GM08714 (cell line): Measurements from ENCODE around the gene EP300.
"Not testable (repeated sequence)": the region's sequence is repeated elsewhere in the genome, so short reads cannot be mapped to it uniquely, and the experiment has no call there.

ENCODE experiments used
- H3K4me3 ChIP-seq: fragments of 200-500 bp; sonication (Bioruptor generic); 2 replicates; pipeline ENCODE4 v1.5.1; 2014; ENCODE audit warnings: mild to moderate bottlenecking, low read length, inconsistent platforms
- ZNF274 ChIP-seq: IDR thresholded peaks from 2 replicates; pipeline ENCODE4 v1.6.1; 2012; ENCODE audit warnings: mild to moderate bottlenecking, low read depth, low read length

The EP300 gene

GRCh38 chr22:41106122-41106968 lies 14.0 kb downstream of the EP300 start:
- no peak overlapping the region for H3K4me3 ChIP-seq
- no peak for TF ChIP-seq ZNF274

DNA sequence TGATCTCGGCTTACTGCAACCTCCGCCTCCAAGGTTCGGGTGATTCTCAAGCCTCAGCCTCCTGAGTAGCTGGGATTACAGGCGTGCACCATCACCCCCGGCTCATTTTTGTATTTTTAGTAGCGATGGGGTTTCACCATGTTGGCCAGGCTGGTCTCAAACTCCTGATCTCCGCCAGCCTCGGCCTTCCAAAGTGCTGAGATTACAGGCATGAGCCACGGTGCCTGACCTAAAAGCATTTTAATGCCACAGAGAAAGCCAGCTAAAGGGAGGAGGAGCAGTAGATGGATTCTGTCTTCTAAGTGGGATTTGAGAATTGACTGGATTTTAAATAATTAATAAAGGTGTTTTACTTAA lies 14.6 kb downstream of the EP300 start:
- not testable (repeated sequence) for H3K4me3 ChIP-seq

GRCh38 chr22:41110968-41111367 lies 18.6 kb downstream of the EP300 start:
- TF ChIP-seq ZNF274: no peak
- H3K4me3 ChIP-seq: no peak overlapping the region

GRCh38 chr22:41116342-41116741 lies 23.9 kb downstream of the EP300 start:
- no peak overlapping the region for H3K4me3 ChIP-seq
- TF ChIP-seq ZNF274: no peak

DNA sequence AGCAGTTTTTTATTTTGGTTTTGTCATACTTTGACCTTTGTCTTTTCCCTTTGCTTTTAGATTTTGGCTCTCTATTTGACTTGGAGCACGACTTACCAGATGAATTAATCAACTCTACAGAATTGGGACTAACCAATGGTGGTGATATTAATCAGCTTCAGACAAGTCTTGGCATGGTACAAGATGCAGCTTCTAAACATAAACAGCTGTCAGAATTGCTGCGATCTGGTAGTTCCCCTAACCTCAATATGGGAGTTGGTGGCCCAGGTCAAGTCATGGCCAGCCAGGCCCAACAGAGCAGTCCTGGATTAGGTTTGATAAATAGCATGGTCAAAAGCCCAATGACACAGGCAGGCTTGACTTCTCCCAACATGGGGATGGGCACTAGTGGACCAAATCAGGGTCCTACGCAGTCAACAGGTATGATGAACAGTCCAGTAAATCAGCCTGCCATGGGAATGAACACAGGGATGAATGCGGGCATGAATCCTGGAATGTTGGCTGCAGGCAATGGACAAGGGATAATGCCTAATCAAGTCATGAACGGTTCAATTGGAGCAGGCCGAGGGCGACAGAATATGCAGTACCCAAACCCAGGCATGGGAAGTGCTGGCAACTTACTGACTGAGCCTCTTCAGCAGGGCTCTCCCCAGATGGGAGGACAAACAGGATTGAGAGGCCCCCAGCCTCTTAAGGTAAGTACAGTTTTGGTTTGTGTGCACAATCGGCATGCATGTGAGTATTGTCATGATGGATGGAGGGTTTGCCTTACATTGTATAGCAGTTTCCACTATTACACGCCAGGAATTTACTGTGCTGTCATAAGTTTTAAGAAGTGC lies 25.0 kb downstream of the EP300 start:
- TF ChIP-seq ZNF274: no peak
- H3K4me3 ChIP-seq: no peak overlapping the region

DNA sequence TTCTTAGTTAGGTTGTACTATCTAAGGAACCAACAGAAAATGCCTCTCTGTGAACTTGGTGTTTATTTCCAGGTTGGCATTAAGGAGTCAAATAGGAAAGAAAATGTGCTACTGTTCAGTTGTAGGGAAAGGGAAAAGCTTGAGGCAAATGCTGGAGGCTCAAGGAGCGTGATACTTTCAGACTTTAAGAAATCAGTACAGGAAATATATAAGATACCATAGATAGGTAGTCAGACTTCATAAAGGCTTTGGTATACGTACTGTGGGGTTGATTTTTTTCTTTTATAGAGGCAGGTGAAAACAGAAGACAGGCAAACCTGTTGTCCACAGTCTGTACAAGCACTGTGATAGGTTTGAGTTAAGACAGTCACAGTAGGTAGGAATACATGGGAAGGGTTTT lies 30.8 kb downstream of the EP300 start:
- H3K4me3 ChIP-seq: no peak overlapping the region
- TF ChIP-seq ZNF274: no peak

- TF ChIP-seq ZNF274: no peak
Measured at GRCh38 chr22:41124086-41124485, 31.7 kb downstream of the EP300 start.

DNA sequence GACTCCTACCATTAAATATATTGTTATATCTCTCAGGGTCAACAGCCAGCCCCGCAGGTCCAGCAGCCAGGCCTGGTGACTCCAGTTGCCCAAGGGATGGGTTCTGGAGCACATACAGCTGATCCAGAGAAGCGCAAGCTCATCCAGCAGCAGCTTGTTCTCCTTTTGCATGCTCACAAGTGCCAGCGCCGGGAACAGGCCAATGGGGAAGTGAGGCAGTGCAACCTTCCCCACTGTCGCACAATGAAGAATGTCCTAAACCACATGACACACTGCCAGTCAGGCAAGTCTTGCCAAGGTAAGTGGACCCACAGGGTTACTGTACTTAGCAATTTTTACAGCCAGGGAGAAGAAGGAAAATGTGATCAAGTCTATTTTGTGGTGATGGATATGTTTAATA lies 35.1 kb downstream of the EP300 start:
- H3K4me3 ChIP-seq: no peak overlapping the region
- no peak for TF ChIP-seq ZNF274

More at GRCh38 chr22:41124086-41124485, 31.7 kb downstream of the EP300 start:
- H3K4me3 ChIP-seq: no peak overlapping the region

GRCh38 chr22:41128606-41129005 lies 36.2 kb downstream of the EP300 start:
- H3K4me3 ChIP-seq: no peak overlapping the region
- TF ChIP-seq ZNF274: no peak

- no peak for TF ChIP-seq ZNF274
- H3K4me3 ChIP-seq: no peak overlapping the region
Measured at GRCh38 chr22:41132550-41132949, 40.2 kb downstream of the EP300 start.

- H3K4me3 ChIP-seq: no peak overlapping the region
- no peak for TF ChIP-seq ZNF274
Measured at GRCh38 chr22:41140365-41140957, 48.1 kb downstream of the EP300 start.

- not testable (repeated sequence) for H3K4me3 ChIP-seq
Measured at GRCh38 chr22:41145921-41146320, 53.5 kb downstream of the EP300 start.

- no peak overlapping the region for H3K4me3 ChIP-seq
- no peak for TF ChIP-seq ZNF274
Measured at GRCh38 chr22:41146573-41146972, 54.2 kb downstream of the EP300 start.

DNA sequence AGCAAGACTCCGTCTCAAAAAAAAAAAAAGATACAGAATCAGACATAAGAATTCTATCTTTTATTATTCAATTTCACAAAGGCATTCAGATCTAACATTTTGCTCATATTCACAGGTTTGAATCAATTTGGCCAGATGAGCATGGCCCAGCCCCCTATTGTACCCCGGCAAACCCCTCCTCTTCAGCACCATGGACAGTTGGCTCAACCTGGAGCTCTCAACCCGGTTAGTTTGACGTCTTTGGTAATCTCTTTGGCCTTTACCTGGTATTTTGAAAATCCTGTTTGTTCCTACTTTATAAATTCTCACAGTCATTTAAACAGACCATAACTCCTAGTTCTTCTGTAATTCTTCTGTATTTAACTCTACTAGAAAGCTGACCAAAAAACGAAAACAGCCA lies 55.3 kb downstream of the EP300 start:
- H3K4me3 ChIP-seq: no peak overlapping the region
- TF ChIP-seq ZNF274: no peak

GRCh38 chr22:41152902-41153301 lies 60.5 kb downstream of the EP300 start:
- TF ChIP-seq ZNF274: no peak
- H3K4me3 ChIP-seq: no peak overlapping the region
